ENCODE results near the gene ITGB5.
A peak's percentile ranks its signal among the peaks of the same experiment; 100 is the strongest.

ITGB5 gene, protein sequence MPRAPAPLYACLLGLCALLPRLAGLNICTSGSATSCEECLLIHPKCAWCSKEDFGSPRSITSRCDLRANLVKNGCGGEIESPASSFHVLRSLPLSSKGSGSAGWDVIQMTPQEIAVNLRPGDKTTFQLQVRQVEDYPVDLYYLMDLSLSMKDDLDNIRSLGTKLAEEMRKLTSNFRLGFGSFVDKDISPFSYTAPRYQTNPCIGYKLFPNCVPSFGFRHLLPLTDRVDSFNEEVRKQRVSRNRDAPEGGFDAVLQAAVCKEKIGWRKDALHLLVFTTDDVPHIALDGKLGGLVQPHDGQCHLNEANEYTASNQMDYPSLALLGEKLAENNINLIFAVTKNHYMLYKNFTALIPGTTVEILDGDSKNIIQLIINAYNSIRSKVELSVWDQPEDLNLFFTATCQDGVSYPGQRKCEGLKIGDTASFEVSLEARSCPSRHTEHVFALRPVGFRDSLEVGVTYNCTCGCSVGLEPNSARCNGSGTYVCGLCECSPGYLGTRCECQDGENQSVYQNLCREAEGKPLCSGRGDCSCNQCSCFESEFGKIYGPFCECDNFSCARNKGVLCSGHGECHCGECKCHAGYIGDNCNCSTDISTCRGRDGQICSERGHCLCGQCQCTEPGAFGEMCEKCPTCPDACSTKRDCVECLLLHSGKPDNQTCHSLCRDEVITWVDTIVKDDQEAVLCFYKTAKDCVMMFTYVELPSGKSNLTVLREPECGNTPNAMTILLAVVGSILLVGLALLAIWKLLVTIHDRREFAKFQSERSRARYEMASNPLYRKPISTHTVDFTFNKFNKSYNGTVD

DNA sequence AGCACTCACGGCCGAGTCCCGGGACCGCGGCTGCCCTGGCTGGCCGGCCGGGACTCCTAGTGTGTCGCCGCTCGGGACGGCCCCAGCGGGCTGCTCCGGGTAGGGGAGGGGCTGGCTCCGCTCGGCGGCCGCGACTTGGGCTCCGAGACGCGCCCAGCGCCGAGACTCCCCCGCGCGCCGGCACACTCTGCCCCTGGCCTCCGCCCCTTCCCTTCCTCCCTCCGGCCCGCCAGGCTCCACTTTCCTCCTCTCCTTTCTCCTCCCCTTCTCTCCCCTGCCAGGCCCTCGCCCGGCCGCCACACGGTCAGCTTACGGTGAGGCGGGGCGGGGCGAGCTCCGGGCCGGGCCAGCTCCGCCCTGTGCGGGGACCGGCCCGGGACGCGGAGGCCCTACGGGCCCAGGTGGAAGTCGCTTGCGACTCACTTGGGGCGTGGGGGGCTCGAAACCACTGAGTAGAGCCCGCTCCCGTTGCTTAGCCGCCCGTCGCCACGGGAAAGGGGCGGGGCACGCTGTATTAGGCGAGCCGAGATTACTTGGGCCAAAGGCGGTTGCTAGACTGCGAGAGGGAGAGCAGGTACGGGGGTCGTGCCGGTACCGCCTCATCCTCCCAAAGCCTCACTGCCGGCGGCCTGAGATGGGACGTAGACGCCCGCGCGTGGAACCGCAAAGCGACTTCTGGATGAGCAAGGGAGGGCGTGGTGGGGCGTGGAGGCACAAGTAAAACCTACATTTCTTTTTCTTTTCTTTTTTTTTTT, at the start of gene ITGB5:
Gene ITGB5, minus strand, starts transcription at position 189 of the 755 bp plus-strand sequence. CDS start 365 bp downstream, outside the sequence.
- peak in 1 of 2 experiments; percentile 13 for DNase-seq (ENCODE audit: low read depth in 2 of 2)

DNA sequence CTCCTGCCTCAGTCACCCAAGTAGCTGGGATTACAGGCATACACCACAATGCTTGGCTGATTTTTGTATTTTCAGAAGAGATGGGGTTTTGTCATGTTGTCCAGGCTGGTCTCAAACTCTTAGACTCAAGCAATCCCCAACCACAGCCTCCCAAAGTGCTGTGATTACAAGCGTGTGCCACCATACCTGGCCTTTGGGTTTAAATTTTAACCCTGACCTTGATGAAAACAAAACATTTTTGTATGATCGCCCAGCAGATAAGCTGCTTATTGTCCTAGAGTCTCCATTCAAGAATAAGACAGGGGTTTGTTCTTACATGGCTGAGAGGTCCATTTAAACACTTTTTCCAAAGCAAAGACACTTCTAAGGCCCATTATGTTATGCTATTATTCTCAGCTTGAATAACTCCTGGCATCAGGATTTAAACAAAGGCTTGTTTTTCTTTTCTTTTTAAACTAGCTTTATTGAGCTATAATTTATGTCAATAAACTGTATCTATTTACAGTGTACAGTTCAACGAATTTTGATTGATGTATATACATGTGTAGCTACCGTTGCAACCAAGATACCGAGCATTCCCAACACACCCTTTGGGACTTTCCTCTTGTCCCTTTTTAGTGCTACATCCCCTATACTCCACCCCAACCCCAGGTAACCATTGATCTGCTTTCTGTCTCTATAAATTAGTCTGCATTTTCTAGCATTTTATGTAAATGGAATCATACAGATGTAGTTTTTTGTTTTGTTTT, 48.8 kb upstream of the ITGB5 start:
- no peak for DNase-seq (ENCODE audit: low read depth in 2 of 2)

DNA sequence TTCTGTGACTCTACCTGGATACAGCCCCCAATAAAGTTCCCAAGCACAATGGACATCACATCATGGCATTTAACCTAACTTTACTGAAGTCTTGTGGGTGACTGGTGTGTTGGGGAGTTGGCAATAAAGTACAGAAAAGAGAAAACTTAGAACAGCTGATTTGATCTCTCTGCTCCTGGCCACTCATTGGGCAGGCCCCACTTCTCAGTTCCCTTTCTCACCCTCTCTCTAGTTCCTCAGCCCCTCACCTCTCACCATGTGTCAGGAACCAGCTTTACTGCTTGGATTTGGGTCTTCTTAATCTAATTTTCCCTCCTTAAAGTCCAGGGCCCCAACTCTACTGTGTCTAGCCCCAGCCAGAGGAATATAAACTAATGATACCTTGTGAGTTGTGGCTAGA, 48.1 kb upstream of the ITGB5 start:
- no peak for DNase-seq (ENCODE audit: low read depth in 2 of 2)

DNA sequence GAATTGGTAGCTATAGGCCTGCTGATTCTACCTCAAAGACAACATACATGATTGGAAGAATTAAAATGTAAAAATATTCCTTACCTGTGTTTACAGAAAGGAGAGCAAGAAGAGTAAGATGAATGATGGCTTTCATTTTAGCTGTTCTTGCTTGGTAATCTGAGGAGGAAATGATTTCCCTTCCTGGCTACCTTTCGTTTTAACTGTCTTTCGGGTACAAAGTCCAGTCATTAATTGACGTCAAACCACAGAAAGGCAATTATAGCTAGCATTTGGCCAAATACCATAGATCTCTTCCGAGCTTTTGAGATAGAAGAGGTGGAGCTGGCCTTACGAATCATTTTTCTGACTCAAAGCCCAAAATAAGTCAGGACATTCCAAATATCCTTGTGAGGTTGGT, 47.4 kb upstream of the ITGB5 start, which contains the start of gene MUC13:
Gene MUC13, minus strand, starts transcription at position 175 of the 400 bp plus-strand sequence. Its CDS starts 39 bp downstream, at position 136.
- no peak for DNase-seq (ENCODE audit: low read depth in 2 of 2)

DNA sequence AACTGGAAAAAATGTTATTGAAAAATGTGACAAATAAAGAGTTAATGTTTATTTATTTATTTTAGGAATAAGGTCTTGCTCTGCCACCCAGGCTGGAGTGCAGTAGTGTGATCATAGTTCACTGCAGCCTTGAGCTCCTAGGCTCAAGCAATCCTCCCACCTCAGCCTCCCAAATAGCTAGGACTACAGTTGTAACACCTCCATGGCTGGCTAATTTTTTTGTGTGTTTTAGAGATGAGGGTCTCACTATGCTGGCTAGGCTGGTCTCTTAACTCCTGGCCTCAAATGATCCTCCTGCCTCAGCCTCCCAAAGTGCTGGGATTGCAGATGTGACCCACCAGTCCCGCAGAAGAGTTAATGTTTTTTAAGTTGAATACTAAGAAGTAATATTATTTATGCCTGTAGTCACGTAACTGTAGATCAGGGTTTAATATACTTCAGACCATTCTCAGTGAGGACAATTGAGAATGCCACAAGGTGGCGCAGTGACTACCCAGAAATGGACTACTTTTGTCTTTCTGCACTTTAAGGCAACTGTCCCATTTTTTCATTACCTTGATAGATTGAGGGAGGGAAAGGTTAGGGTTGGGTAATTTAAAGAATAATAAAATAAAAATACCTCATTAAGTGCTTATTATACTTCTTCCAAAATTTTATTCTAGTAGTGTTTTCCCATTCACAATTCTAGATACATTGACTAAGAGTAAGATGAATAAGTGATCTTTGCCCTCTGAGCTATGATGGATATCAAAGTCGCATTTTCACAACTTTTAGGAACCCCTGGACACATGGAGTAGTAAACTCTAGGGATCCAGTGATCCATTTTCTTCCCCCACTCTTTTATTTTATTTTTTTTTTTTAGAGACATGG, 41.4 kb upstream of the ITGB5 start:
- peak; percentile 21 to 51 for DNase-seq (ENCODE audit: low read depth in 2 of 2)

DNA sequence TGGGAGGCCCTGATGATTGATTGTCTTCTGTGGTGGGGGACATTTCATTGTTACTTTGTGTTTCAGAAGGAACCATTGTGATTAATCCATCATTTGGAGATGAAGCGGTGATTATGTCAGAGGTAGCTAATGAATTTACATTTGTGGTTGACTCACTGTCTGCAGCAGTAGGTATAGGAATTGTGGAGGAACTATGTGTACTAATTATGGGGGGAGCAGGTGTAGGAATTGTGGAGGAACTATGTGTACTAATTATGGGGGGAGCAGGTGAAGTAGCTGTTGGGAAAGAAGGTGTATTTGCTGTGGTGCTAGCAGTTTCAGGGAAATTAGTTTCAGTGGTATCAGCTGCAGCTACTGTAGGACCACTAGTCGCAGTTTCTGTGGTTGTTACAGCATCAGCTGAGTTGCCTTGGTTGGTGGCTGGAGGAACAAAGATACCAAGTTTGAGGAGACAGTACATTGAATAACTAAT, 40.4 kb upstream of the ITGB5 start:
- no peak for DNase-seq (ENCODE audit: low read depth in 2 of 2)

DNA sequence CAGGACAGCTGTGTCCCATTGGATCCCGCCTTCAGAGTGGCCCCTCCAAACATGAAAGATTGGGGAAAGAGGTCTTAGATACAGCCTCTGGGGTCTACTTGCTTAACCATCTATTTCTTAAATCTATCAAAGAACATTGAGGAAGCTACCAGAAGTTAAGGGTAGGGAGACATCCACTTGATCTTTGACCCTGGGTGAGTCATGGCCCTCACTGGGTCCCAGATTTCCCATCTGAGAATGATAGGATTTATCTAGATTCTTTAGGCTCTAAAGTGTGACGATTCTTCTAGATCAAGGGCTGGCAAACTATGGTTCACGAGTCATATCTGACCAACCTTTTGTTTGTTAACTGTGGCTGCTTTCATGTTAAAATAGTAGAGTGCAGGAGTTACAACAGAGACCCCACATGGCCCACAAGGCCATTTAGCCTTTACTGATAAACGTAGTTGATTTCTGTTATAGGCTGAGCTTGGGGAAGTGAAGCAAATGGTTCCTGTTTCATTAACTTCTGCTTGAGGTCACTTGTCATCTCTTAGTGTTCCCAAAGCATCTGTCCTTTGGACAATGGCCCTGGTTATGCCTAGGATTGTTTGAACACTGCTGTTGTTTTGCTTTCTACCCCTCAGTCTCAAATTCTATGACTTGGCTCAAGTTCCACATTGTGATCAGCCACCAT, 39.4 kb upstream of the ITGB5 start:
- no peak for DNase-seq (ENCODE audit: low read depth in 2 of 2)

DNA sequence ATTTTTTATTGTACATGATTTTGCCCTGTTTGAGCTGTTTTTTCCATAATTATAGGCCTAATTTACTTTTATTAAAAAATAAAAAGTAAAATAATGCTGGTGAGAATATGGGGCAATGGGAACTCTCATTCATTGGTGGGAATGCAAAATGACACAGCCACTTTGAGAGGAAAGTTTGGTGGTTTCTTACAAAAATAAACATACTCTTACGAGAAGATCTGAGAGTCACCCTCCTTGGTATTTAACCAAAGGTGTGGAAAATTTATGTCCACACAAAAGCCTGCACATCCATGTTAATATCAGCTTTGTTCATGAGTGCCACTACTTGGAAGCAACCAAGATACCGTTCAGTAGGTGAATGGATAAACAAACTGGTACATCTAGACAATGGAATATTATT, 37.6 kb upstream of the ITGB5 start:
- DNase-seq (ENCODE audit: low read depth in 2 of 2) = no peak

DNA sequence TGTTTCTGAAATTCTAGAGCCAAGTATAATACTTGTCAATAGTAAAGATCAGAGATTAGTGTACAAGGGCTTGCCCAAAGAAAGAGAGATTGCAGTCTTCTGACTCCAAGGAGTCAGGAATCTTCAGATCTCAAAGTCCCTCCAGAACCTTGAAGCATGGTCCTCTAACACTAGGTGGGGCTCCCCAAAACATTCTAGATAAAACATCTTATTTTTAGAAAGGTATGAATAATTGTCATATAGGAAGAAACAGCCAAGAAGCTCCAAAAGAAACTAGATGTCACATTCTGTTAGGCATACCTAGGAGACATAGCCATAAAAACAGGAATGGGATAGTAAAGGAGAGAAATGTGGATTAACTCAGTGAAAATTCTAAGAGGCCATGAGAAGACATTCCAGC, 36.7 kb upstream of the ITGB5 start:
- no peak for DNase-seq (ENCODE audit: low read depth in 2 of 2)

DNA sequence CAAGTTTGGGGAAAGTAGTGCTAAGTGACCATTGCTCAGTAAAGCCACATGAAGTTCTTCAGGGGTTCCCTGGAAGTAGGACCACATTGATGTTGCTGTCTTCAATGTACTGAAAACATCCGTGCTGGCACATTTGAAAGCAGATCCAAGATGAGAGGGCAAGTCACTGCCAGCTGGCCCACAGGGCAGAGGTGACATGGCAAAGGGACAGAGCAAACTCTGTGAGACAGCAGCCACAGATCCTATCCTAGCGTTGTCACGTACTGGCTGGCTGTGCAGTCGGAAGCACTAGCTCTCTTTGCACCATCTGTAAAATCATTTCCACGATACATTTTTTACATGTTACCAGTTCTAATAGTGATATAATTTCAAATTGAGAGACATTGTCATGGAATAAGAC, 33.6 kb upstream of the ITGB5 start:
- DNase-seq (ENCODE audit: low read depth in 2 of 2) = no peak

DNA sequence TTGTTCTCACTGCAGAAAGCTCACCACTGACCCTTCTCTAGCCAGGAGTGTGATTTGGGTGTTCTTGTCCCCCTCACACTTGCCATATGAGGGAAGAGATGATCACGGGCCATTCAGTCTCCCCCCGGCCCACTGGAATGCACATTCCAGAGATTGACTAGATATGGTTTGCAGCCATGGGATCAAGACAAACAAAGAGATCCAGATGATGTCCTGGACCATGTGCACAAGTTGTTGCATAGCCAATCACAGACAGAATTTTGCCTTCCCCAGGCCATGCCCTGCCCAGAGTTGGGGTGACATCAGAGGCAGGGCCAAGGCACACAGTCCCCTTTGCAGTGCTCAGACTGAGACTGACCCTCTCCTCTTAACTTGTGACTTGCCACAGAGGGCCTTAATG, 32.6 kb upstream of the ITGB5 start:
- DNase-seq (ENCODE audit: low read depth in 2 of 2) = no peak

DNA sequence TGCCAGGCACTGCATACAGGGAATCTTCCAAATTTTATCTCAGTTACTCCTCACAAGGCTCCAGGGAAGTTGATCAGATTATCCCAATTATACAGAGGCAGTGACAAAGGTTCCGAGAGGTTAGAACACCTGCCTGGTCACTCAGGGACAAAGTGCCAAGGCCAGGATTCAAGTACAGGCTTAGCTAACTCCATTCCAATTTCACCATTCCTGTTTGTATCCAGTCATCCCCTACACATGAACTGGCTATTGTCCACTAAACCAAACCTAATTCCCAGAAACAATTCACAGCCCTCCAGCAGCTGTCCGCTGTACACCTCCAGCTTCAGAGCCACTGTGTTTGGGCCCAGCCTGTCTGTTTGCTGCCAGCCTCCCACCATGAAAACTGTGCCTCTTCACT, 31.4 kb upstream of the ITGB5 start:
- DNase-seq (ENCODE audit: low read depth in 2 of 2) = no peak

DNA sequence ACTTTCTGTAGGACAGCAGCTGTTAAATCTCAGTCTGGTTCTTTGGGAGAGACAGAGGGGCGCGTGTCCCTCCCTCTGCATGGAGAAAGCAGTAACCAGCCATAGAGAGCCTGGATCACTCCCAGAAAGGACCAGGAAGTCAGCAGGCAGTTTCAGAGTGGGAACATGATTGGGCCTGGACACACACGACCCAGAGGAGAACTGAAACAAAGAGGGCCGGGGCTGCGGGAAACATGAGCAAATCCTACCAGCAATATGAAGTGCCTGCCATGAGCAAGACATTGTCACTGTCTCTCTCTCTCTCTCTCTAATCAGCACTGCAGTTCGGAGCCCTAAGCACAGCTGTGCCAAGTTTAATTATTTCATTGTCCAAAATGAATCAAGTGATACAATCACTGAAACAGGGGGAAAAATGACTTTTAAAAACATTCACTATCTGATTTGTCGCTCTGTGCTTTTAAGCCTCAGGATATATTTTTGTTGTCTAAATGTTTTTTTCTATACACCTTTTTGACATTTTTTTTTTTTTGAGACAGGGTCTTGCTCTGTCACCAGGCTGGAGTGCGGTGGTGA, 29.8 kb upstream of the ITGB5 start:
- DNase-seq (ENCODE audit: low read depth in 2 of 2) = no peak

DNA sequence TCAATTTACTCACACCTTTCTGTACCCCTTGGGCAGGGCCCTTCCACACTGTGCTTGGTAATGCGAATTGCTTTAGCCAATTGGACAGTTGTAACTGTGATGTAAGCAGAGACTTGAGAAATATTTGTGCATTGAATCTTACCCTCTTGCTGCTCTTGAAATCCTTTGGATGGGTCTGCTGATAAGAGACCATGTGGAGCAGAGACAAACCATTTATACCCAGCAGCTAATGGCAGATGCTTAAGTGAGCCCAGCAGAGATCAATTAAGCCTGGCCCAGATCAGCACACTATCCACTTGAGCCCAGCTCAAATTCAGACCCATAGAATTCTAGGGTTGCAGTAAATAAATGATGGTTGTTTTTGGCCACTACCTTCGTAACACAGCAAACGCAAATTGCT, 28.1 kb upstream of the ITGB5 start:
- no peak for DNase-seq (ENCODE audit: low read depth in 2 of 2)

DNA sequence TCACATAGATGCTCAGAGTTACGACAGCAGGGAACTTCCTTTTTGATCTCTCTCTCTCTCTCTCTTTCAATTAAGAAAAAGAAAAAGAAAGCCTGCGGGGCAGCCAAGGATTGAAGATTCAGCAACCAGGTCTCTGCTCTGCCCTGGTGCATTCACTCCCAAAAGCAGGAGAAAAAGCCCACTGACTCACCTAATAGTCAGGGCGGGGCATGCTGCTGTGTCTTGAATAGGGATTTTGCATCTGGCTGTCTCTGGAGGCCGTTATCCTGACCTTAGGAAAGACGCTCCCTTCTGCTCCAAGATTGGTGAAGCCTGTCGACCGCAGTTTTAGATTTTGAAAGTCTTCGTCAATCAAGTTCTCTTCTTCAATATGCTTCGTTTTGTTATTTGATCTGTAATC, 20.8 kb upstream of the ITGB5 start:
- DNase-seq (ENCODE audit: low read depth in 2 of 2) = no peak

DNA sequence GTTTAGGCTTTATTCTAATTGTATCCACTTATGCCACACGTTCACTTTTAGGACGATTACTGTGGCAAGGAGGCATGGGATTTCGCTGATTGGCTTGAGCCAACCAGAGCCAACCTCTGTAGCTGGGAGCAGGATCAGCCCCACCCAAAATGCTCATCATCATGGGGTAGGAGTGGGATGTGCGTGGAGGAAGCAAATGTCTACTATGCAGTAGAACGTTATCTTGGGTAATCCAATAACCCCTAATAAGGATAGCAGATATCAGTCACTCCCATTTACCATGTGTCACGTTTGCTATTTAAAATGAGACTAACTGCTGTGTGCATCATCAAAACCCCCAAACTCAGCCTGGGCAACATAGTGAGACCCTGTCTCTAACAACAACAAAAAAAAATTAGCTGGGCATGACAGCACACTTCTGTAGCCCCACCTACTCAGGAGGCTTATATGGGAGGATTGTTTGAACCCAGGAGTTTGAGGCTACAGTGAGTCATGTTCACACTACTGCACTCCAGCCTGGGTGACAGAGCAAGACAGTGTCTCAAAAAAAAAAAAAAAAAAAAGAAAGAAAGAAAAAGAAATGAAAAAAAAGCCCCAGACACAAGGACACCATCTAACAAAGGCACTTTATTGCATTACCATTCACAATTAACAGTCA, 17.8 kb upstream of the ITGB5 start:
- no peak for DNase-seq (ENCODE audit: low read depth in 2 of 2)

DNA sequence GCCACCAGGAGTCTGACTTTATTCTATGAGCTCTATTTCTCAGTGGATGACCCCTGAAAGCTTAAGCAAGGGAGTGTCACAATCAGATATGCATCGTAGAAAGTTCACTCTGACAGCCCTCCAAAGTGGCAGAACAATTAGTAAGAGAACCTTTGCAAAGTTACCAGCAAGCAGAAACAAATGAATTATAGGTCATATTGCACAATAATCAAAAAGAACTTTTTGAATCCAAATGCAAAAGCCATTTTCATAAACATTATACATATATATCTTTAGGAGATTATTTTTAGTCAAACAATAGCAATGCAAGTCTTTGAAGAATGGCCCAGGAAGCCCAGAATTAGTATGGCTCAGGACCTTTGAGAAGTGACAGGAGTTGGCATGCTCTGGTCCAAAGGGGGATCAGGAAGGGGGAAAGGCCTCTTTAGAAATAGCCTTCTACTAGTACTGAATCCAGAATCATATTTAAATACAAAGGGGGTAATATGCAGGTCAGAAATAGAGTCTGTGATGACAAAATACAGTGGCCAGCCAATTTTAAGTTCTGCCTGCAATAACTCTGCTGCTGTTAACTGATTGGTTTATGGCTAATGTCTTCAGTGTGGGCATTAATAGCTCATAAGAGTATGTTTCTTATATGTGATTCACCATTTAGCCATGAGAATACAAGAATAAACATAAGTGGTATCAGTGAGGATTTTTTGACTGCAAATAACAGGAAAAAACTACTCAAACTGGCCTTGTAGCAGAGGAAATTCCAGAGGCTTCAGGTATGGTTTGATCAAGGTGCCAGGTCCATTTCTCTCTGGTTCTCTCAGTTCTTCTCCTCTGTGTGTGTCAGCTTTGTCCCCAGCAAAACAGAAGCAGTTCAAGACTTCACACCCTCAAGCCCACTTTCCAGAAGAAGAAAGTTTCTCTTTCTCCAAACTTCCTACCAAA, 17.0 kb upstream of the ITGB5 start:
- no peak for DNase-seq (ENCODE audit: low read depth in 2 of 2)

Data from stimulated activated CD4-positive, alpha-beta T cell treated with anti-CD3 and anti-CD28 coated beads, Interleukin-12 subunit alpha, Interleukin-12 subunit beta, amount 100 ng/mL, for 24 hours (primary cell).